Right hindlimb (tissue), 1 donor: ENCODE measurements around the gene NDUFAF5.
"Not testable (repeated sequence)": the region's sequence is repeated elsewhere in the genome, so short reads cannot be mapped to it uniquely, and the experiment has no call there.

Experiments
- DNase-seq: peaks from one replicate; pipeline ENCODE4 v3.0.0-alpha.2; 2018

NDUFAF5 gene, protein sequence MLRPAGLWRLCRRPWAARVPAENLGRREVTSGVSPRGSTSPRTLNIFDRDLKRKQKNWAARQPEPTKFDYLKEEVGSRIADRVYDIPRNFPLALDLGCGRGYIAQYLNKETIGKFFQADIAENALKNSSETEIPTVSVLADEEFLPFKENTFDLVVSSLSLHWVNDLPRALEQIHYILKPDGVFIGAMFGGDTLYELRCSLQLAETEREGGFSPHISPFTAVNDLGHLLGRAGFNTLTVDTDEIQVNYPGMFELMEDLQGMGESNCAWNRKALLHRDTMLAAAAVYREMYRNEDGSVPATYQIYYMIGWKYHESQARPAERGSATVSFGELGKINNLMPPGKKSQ

DNA sequence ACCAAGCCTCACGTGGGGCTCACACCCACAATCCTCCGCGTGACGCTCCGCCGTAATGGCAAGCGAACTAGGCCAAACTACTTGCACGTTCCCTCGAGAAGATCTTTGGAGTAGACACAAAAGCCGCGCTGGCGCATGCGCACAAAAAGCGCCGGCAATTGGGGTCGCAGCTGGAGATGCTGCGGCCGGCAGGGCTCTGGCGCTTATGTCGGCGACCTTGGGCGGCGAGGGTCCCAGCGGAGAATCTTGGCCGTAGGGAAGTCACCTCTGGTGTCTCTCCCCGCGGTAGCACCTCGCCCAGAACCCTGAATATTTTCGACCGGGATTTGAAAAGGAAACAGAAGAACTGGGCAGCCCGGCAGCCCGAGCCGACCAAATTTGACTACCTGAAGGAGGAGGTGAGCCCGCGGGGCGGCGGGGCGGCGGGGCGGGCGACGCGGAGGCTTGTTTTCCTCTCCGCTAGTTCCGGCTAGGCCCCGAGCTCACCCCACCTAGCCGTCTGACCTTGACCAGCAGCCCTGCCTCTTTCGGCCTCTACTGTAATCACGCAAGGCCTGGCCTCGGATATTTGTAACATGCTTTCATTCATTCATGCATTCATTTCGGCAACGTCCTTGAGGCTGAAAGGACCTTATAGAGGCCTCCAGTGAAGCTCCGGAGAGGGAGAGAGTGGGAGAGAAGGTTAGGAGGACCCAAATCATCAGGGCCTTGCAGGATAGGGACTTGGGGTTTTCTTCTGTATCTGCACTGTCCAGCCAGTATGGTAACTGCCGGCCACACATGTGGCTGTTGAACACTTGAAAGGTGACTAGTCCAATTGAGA lies at the start of gene NDUFAF5, which contains the start of gene ESF1:
TSS of gene NDUFAF5 (plus strand) at position 136 of the 823 bp plus-strand sequence. CDS start at position 177, 41 bp downstream.
TSS of gene ESF1 (minus strand) at position 27 of the 823 bp plus-strand sequence. CDS start 1,779 bp downstream, outside the sequence.
- DNase-seq: peak; percentile 97

DNA sequence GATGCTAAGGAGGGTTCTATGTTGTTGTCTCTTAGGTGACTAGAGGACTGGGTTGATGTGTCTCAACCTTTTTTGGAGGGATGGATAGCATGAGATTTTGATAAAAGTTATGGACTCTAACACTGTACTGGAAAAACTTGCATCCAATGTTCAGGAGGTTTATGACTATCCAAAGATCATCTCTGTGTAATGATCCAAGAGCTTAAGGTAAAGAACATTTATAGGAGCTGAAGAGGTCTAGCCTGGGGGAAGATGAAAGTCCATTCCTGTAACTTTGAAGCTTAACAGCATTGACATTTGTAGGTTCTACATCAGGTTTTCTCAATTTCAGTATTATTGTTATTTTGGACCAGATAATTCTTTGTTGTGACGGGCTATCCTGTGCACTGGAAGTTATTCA lies 49.0 kb upstream of the NDUFAF5 start:
- DNase-seq: no peak

DNA sequence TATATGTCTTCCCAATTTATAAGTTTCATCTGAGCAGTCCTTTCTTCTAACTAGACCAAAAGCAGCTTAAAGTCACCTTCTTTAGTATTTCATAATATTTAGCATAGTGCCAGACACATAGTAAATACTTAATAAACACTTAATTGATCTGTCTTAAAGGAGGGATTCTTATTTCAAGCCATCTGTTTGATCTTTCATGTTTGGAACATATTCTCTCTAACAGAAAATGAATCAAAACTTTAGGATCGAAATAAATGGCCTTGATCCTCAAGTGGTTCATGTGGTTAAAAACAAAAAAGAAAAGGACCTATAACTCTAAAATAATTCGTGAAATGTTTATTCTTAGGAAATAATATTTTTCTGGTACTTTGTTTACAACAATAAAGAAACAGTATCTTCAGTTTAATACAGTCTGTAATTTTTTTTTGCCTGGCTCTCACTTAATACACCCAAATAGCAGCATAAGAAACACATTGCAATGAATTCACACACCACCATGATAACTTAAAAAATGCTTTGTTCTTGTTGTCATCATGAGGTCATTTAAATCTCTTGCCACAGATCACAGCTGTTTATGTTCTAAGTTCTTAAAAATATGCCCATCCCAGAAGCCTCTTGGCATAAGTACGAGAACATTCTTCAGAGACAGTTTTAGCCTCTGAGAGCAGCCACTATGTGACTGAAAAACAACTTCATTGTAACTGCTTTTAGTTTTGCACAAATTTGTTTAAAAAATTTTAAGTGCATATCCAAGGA lies 48.2 kb upstream of the NDUFAF5 start:
- no peak for DNase-seq

DNA sequence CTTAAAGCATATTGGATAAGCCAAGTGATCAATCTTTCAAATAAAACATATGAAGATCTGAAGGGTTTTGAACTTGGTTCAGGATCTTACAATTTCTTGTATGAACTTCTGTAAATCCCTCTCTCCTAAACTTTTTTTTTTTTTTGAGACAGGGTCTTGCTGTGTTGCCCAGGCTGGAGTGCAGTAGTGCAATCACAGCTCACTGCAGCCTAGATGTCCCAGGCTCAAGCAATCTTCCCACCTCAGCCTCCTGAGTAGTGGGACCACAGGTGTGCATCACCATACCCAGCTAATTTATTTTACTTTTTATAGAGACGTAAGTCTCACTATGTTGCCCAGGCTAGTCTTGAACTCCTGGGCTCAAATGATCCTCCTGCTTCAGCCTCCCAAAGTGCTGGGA lies 46.6 kb upstream of the NDUFAF5 start:
- not testable (repeated sequence) for DNase-seq

DNA sequence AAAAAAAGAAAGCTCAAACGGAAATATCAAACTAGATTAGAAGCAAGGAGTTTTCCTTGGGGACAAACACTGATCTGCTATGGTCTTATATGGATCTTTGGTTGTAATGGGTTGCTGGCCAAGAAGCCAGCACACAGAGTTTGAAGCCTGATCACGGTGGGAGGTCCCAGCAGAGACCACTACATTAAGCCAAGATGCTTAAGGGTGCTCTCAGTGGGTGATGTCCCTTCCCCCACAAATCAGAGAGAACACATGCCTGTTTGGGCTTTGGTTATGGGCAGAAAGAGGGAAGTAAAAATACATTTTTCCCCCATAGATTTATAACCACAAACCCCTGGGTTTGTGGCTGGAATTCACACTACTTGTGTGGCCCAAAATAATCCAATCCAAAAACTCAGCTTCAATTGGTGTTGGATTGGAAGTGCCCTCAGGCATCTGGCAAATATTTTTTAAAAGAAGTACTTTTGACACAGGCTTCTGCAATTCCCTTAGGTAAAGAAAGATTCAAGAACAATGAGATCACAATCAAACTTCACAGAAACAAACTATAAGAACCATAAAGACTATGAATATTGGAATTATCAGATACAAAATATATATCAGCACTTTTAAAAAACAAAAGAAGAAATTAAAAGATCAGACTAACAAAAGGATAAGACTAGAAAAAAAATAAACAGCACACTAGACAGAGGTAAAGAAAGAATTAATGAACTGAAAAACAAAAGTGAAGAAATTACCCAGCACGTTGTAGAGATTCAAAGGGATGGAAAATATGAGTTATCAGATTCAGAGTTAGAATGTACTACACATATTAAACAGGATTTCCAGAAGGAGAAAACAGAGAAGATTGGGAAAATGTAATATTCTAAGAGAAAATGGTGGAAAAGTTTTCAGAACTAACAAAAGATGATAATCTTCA lies 44.8 kb upstream of the NDUFAF5 start:
- DNase-seq: no peak

DNA sequence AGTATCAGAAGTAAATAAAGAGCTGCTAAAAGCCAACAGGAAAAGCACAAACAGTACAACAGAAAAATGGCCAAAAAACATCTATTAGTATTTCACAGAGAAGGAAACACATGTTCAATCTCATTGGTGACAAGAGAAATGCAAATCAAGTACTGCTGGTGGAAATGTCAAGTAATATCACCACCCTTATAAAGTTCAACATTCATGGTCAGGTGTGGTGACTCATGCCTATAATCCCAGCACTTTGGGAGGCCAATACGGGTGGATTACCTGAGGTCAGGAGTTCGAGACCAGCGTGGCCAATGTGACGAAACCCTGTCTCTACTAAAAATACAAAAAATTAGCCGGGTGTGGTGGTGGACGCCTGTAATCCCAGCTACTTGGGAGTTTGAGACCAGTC lies 42.9 kb upstream of the NDUFAF5 start:
- no peak for DNase-seq

DNA sequence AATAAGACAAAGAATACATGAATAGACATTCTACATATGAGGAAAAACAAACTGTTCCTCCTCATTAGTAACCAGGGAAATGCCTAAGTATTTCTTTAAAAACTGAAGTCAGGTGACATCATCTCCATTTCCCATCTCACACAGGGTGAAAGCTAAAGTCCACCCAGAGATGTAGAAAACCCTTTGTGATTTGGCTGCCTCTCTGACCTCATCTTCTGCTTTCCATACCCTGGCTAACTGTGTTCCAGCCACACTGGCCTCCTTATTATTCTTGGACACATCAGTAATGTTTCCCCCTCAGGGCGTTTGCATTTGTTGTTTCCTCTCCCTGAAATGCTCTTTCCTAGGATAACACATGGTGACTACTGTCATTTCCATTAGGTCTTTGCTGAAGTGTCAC lies 40.5 kb upstream of the NDUFAF5 start:
- no peak for DNase-seq

DNA sequence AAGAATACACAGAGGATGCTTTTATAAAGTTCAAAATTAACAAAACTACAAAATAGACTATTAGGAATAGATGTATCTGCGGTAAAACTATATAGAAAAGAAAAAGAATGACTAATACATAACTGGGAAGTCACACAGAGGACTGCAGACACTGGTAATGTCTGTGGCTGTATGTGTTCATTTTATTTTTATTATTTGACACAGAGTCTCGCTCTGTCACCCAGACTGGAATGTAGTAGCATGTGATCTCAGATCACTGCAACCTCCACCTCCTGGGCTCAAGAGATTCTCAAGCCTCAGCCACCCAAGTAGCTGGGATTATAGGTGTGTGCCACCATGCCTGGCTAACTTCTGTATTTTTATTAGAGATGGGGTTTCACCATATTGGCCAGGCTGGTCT lies 39.0 kb upstream of the NDUFAF5 start:
- no peak for DNase-seq

DNA sequence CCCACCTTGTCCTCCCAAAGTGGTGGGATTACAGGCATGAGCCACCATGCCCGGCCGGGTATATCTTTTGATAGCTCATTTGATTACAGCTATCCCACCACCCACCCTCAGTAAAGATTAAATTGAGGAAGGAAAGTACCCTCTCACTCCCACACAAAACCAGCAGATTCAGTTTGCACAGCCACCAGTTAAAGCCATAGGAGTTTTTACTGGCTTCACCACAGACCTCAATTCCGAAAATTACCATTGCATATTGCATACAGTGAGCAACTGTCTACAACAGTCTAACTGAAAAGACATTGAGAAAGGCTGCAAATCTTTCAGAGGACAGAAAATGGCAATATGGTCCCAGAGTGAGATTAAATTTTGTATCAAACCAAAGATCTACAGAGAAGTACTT lies 35.0 kb upstream of the NDUFAF5 start:
- no peak for DNase-seq

DNA sequence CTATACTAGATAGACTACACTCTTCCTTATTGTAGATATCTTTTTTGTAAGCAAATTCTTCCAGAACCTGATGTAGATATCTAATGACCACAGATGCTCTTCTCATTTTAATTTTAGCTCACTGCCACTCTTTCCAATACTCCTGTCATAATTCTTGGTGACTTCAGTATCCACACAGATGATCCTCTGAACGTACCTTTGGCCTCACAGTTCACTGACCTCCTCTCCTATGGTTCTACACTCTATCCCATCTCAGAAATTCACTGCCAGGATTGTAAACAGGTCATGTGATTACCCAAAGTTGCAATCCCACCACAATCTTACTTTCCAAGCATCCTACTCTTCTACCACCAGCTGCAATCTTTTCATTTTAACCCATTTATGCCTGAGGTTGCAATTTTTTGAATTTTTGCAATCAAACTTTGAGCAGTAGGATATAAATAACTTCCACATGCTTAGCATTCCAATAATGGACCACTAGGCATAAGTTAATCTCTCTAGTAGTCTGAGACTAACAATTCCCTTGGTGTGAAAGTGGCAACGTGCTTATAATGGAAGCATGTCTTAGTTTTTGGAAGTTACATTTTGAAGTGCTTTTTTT lies 31.3 kb upstream of the NDUFAF5 start:
- no peak for DNase-seq

DNA sequence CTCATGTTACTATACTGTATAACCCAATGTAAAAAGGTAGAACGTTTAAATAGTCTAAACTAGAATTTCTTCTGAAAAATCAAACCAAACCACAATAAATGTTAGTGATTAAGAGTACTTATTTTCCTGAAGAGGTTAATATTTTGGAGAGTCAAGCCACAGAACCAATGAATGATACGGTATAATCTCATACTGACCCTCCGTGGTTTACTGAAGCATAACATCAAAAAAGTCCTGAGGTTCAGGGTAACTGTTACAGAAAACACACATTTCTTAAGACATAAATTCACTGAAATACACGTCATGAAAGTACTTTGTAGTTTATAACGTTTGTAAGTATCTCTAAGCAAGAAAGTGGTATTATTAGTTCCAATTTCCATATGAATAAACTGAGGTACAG lies 29.0 kb upstream of the NDUFAF5 start:
- DNase-seq: no peak

DNA sequence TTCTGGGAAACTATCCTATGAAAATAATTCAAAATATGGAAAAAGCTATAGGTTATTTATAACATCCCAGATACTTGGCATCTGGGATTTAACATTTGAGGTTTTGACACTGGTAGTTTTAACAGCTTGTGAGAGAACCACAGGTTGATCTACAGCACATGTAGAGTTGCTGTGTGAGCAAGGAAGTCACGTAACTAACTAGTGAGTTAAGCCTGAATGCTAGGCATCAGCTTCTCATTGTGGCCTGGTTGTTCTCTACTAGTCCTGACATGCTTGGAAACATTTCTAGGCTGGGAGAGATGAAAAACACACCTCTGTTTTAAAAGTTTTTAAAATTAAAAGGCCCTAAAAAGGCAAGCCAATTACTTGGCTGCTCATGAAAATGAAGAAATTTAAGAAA lies 28.3 kb upstream of the NDUFAF5 start:
- no peak for DNase-seq

DNA sequence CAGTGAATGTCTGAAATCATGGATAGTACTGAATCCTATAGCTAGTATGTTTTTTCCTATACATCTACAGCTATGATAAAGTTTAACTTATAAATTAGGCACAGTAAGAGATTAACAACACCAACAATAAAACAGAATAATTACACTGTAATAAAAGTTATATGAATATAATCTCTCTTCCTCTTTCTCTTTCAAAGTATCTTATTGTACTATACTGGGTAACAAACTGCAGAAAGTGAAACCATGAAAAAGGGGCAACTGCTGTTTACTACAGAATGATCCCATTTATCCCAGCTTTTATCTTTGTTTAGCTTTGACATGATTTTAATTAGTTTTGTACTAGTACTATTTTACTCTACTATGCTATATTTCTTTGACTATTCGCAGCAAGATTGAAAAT lies 25.9 kb upstream of the NDUFAF5 start:
- DNase-seq: no peak

DNA sequence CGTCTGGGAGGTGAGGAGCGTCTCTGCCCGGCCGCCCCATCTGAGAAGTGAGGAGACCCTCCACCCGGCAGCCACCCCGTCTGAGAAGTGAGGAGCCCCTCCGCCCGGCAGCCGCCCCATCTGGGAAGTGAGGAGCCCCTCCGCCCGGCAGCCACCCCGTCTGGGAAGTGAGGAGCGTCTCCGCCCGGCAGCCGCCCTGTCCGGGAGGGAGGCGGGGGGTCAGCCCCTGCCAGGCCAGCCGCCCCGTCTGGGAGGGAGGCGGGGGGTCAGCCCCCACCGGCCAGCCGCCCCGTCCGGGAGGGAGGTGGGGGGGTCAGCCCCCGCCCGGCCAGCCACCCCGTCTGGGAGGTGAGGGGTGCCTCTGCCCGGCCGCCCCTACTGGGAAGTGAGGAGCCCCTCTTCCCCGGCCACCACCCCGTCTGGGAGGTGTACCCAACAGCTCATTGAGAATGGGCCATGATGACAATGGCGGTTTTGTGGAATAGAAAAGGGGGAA lies 24.3 kb upstream of the NDUFAF5 start:
- DNase-seq: not testable (repeated sequence)

DNA sequence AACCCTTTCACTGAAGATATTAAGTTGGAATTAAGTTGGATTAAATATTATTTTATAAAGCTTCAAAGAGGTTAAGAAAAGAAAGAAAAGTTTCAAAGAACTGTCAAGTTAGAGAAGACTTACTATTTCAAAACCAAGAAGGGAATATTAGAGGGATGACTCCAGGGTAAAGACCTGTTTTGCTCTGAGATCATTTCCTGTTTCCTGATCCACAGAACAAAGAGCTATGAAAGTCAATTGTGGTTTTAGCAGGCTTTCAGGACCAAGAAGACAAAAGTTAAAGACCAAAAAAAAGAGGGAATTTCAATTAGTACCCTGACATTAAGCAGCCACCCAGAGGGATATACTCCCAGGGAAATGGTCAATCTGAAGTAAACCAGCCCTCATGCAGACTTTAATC lies 19.5 kb upstream of the NDUFAF5 start:
- DNase-seq: no peak

DNA sequence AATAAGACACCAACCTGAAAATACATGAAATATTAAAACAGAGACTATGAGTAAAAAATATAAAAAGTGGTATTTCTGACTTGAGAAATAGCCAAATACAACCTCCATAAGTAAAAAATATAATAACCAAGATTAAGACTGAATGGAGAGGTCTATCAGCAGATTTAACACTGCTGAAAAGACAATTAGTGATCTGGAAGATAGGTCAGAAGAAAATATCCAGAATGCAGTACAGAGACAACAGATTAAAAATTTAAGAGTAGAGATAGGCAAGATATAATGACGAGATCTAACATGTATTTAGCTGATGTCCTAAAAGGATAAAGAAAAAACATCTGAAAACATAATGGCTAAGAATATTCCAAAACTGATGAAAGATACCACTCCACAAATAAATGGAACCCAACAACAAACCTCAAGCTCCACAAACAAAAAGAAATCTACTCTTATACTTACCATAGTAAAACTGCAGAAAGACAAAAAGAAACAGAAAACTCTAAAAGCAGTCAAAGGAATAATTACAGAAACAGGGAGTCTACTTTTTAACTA lies 18.9 kb upstream of the NDUFAF5 start:
- no peak for DNase-seq

DNA sequence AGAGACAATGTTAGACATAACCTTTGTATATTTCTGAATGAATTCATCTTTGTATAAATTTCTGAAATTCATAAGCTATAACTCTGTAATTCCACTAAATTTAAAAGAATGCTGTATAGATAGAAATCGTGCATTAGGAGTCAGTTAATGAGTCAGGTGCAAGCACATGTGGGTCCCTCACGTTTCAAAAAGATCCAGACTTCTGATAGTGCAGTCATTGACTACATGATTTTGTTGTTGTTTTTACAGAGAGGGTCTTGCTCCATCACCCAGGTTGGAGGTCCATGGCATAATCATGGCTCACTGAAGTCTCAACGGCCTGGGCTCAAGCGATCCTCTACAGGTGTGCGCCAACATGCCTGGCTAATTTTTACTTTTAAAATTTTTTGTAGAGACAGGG lies 14.7 kb upstream of the NDUFAF5 start:
- DNase-seq: no peak

DNA sequence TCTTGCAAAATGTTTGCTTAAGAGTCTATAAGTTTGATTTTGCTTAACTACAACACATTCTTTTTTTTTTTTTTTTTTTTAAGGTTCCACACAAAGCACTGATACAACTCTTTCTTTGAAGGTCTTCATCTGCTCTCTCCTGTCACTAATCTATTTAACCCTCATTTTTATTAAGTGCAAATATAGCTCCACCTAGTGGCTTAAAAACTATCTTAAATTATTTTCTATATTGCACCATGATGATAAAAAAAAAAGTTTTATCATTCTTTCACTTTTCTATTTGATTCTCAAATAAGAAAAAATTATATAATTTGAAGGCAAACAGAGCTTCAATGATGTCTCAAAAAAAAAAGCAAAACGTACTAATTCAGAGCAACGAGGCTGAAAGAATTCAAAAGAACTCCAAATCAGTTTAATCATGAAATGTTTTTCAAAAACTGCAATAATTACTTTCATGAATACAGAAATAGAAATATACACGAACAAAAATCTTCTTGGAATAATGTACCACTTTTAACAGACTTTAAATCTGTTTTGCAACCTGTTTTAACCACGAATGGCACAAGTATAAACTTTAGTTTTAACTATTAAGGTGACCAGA lies 12.9 kb upstream of the NDUFAF5 start:
- DNase-seq: no peak

DNA sequence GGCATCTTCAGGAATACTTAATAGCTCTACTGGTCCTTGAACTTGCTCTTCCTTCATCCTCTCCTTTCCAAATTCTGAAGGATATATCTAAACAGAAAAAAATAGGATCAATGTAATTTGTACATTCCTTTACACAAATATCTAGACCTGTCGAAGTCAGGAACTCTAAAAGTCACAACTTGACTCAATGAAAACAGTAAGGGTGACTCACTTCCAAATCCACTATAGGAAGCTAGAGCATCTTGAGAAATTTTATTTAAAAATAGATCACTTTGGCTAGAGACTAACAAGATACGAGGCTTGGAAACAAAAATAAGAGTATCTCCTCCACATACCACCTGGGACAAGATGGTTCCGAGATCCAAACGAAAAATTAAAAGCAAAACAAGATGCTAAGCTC lies 12.3 kb upstream of the NDUFAF5 start:
- DNase-seq: no peak

DNA sequence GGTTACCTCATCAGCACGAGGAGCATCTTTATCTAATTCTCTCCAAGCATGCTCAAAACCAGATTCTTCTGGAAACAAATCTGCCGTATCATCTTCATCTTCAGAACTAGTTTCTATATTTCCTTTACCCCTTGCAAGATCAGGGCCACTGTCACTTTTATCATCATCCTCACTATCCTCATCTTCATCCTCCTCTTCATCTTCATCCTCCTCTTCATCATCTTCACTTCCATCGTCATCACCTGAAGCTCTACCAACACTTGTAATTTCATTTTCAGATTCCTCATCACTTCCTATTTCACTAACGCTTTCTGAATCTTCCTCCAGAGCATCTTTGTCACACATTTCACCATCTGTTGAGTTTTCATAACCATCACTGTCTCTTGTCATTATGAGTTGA lies 9.0 kb upstream of the NDUFAF5 start:
- no peak for DNase-seq

DNA sequence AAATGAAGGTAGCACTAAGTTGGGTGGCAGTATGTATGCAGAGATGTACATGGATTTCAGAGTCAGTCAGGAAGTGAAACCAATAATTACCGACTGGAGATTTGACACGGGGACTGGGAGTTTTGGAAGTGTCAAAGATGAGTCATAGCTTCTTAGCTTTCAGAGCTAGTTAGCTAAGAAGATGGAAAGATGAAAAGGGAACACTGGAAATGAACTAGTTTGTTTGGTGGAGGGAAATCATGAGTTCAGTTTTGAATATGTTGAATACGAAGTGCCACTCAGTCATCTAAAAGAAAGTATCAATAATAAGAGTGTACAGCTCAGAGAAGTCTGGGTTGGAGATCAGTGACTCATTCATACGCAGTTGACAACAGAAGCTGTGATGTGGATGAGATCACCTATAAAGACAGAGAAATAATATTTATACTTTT lies 7.6 kb upstream of the NDUFAF5 start:
- no peak for DNase-seq
